Caco-2 (cell line): ENCODE results near the gene LMAN2. TPM values are rescaled to one million over a fixed set of nuclear protein-coding genes. Genes with fewer than 3 reads are reported as not detected.

Experiments used
- BruUV-seq: library from RNA; stranded (reverse); fragments of 400-500 nt; replicated peaks from 2 replicates; lab custom pipeline; 2021; lab: Mats Ljungman, UMichigan
- CTCF ChIA-PET: fragments of 300-600 bp; sonication (Branson Sonifier 250); formaldehyde crosslinking; loops from one replicate; lab custom pipeline; 2022; ENCODE audit warnings: antibody characterized with exemption; lab: Charles Lee
- POLR2A ChIA-PET: fragments of 300-600 bp; sonication (Branson Sonifier 250); formaldehyde crosslinking; loops from one replicate; lab custom pipeline; 2022; ENCODE audit warnings: antibody characterized with exemption; lab: Charles Lee
- DNase-seq, 2 experiments: peaks; one replicate each; pipeline versions ENCODE4 v3.0.0 to v3.0.0-alpha.2; 2020 to 2022
- H3K27me3 ChIP-seq: replicated peaks from 2 replicates; pipeline ENCODE4 v1.6.0; 2011; ENCODE audit warnings: low read length; ENCODE audit not compliant: control insufficient read depth, insufficient read depth
- H3K36me3 ChIP-seq: 2 replicates; pipeline ENCODE4 v1.5.1; 2011; ENCODE audit warnings: low read length; ENCODE audit not compliant: control insufficient read depth, insufficient read depth
- H3K4me1 ChIP-seq: fragments of 250-450 bp; sonication (Bioruptor Pico); 2 replicates; pipeline ENCODE4 v1.5.1; 2020; ENCODE audit warnings: mild to moderate bottlenecking
- H3K4me3 ChIP-seq: 2 replicates; pipeline ENCODE4 v1.5.1; 2011; ENCODE audit warnings: low read depth, mild to moderate bottlenecking, control low read depth, low read length
- H3K9me3 ChIP-seq: fragments of 250-450 bp; sonication (Bioruptor Pico); 2 replicates; pipeline ENCODE4 v1.5.1; 2020; ENCODE audit warnings: mild to moderate bottlenecking, moderate library complexity
- H3K27ac Mint-ChIP-seq: one replicate; pipeline ENCODE4 v1.8.0; 2022; ENCODE audit warnings: mixed read lengths; ENCODE audit not compliant: unreplicated experiment
- H3K27me3 Mint-ChIP-seq: one replicate; pipeline ENCODE4 v1.8.0; 2022; ENCODE audit warnings: mixed read lengths; ENCODE audit not compliant: insufficient read depth, unreplicated experiment
- H3K36me3 Mint-ChIP-seq: one replicate; pipeline ENCODE4 v1.8.0; 2022; ENCODE audit warnings: mild to moderate bottlenecking, mixed read lengths; ENCODE audit not compliant: insufficient read depth, unreplicated experiment
- H3K4me1 Mint-ChIP-seq: one replicate; pipeline ENCODE4 v1.8.0; 2022; ENCODE audit warnings: low read depth, mixed read lengths; ENCODE audit not compliant: unreplicated experiment
- H3K4me3 Mint-ChIP-seq: one replicate; pipeline ENCODE4 v1.8.0; 2022; ENCODE audit warnings: mild to moderate bottlenecking, moderate library complexity, mixed read lengths; ENCODE audit not compliant: unreplicated experiment
- H3K9me3 Mint-ChIP-seq: one replicate; pipeline ENCODE4 v1.8.0; 2022; ENCODE audit warnings: mixed read lengths; ENCODE audit not compliant: unreplicated experiment
- intact Hi-C: fragments of 100-400 bp; cut with micrococcal nuclease; formaldehyde crosslinking; loops from one replicate; pipeline ENCODE4 v1.10.0; 2022; ENCODE audit not compliant: unreplicated experiment
- total RNA-seq: library from RNA; stranded (reverse); gene quantifications from 2 replicates; pipeline ENCODE4 v1.2.3, GENCODE V29; 2022
- TF ChIP-seq, protein P1 (sequence below), 2 experiments: fragments of 200-600 bp in 1 of 2; IDR thresholded peaks; 1 replicate in 1 of 2; 2 replicates in 1 of 2; pipeline versions ENCODE4 v1.5.1 to v1.8.0; 2011 to 2022; ENCODE audit warnings: antibody characterized with exemption in 1 of 2, control low read depth in 1 of 2, inconsistent platforms in 1 of 2, low read depth in 1 of 2, low read length in 1 of 2, mild to moderate bottlenecking in 1 of 2, moderate library complexity in 1 of 2; ENCODE audit not compliant: insufficient read depth in 1 of 2, severe bottlenecking in 1 of 2, unreplicated experiment in 1 of 2

Gene LMAN2
- total RNA-seq, 1 experiment from 2014 or later = 241 TPM

- TF ChIP-seq, protein P1, sequence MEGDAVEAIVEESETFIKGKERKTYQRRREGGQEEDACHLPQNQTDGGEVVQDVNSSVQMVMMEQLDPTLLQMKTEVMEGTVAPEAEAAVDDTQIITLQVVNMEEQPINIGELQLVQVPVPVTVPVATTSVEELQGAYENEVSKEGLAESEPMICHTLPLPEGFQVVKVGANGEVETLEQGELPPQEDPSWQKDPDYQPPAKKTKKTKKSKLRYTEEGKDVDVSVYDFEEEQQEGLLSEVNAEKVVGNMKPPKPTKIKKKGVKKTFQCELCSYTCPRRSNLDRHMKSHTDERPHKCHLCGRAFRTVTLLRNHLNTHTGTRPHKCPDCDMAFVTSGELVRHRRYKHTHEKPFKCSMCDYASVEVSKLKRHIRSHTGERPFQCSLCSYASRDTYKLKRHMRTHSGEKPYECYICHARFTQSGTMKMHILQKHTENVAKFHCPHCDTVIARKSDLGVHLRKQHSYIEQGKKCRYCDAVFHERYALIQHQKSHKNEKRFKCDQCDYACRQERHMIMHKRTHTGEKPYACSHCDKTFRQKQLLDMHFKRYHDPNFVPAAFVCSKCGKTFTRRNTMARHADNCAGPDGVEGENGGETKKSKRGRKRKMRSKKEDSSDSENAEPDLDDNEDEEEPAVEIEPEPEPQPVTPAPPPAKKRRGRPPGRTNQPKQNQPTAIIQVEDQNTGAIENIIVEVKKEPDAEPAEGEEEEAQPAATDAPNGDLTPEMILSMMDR (IDR thresholded peaks at IDR 0.05; ENCODE audit: insufficient read depth in 1 of 2, low read depth in 1 of 2, low read length in 1 of 2, severe bottlenecking in 1 of 2, unreplicated experiment in 1 of 2) = no peak
- Mint-ChIP-seq H3K36me3 (peaks cover 6% of the 10 kb centered on the region), H3K9me3 (no peaks in the 10 kb centered on the region), H3K4me3 (no peak overlapping the region), H3K27ac (no peak overlapping the region), H3K27me3 (no peaks in the 10 kb centered on the region), H3K4me1 (peaks cover 22% of the 10 kb centered on the region)
- H3K9me3 ChIP-seq = no peaks in the 10 kb centered on the region
- peaks cover 25% of the 10 kb centered on the region for H3K4me1 ChIP-seq
- no peaks in the 10 kb centered on the region for H3K36me3 ChIP-seq
- ChIA-PET CTCF (interaction anchor here (0.6 to 1.5 kb wide), 3 partner anchors 15 to 32 kb away, joined by 3 to 4 read pairs (median 3); no protein-coding TSS in a partner anchor), POLR2A (no interaction called here)
- H3K4me3 ChIP-seq = no peak overlapping the region
- H3K27me3 ChIP-seq = no peaks in the 10 kb centered on the region
- BruUV-seq = no TSS peak
- intact Hi-C loops = no loop called here
- no peak for DNase-seq
Observed at GRCh38 chr5:177385720-177386119, 34.3 kb upstream of the LMAN2 start.

- no TSS peak for BruUV-seq
- DNase-seq = no peak
- intact Hi-C loops = no loop called here
- peaks cover 25% of the 10 kb centered on the region for H3K4me1 ChIP-seq
- H3K4me1 Mint-ChIP-seq = peaks cover 21% of the 10 kb centered on the region
- H3K4me3 Mint-ChIP-seq = no peak within 1 kb of the TSS
- no peaks in the 10 kb centered on the region for H3K36me3 Mint-ChIP-seq
- POLR2A ChIA-PET = no interaction called here
- CTCF ChIA-PET = interaction anchor here (1.5 to 2.1 kb wide), 2 partner anchors 13 to 73 kb away, joined by 4 read pairs; no protein-coding TSS in a partner anchor
- H3K36me3 ChIP-seq = no peaks in the 10 kb centered on the region
- no peaks in the 10 kb centered on the region for H3K27me3 ChIP-seq
- no peaks in the 10 kb centered on the region for H3K9me3 ChIP-seq
- TF ChIP-seq, protein P1 (IDR thresholded peaks at IDR 0.05; ENCODE audit: insufficient read depth in 1 of 2, low read depth in 1 of 2, low read length in 1 of 2, severe bottlenecking in 1 of 2, unreplicated experiment in 1 of 2) = no peak
- no peaks in the 10 kb centered on the region for H3K9me3 Mint-ChIP-seq
- H3K27ac Mint-ChIP-seq = no peak within 1 kb of the TSS
- H3K27me3 Mint-ChIP-seq = no peaks in the 10 kb centered on the region
- H3K4me3 ChIP-seq = no peak within 1 kb of the TSS
Observed at GRCh38 chr5:177384134-177384533, 32.7 kb upstream of the LMAN2 start, which contains the start of gene SLC34A1. Gene SLC34A1, plus strand, starts transcription at chr5:177384434. Its CDS starts 1,308 bp downstream, at chr5:177385742.

GRCh38 chr5:177383181-177383580, 31.7 kb upstream of the LMAN2 start:
- H3K27ac Mint-ChIP-seq = no peak overlapping the region
- H3K4me3 Mint-ChIP-seq = no peak overlapping the region
- DNase-seq = no peak
- intact Hi-C loops = no loop called here
- H3K4me1 Mint-ChIP-seq = peaks cover 30% of the 10 kb centered on the region
- no peaks in the 10 kb centered on the region for H3K9me3 ChIP-seq
- H3K36me3 Mint-ChIP-seq = no peaks in the 10 kb centered on the region
- CTCF ChIA-PET = interaction anchor here (0.6 to 2.1 kb wide), 7 partner anchors 12 to 778 kb away, joined by 3 to 16 read pairs (median 5); no protein-coding TSS in a partner anchor
- no peak overlapping the region for H3K4me3 ChIP-seq
- BruUV-seq = no TSS peak
- POLR2A ChIA-PET = interaction anchor here (1.0 kb wide), 1 partner anchor 21 kb away, joined by 3 read pairs; no protein-coding TSS in a partner anchor
- H3K27me3 ChIP-seq = no peaks in the 10 kb centered on the region
- TF ChIP-seq, protein P1 (IDR thresholded peaks at IDR 0.05; ENCODE audit: insufficient read depth in 1 of 2, low read depth in 1 of 2, low read length in 1 of 2, severe bottlenecking in 1 of 2, unreplicated experiment in 1 of 2) = no peak
- no peaks in the 10 kb centered on the region for H3K36me3 ChIP-seq
- H3K4me1 ChIP-seq = peaks cover 25% of the 10 kb centered on the region
- no peaks in the 10 kb centered on the region for H3K27me3 Mint-ChIP-seq
- no peaks in the 10 kb centered on the region for H3K9me3 Mint-ChIP-seq
